ENCODE measurements around the gene ARMC2.

ARMC2 gene

GRCh38 chr6:109002051-109002697, 154.0 kb downstream of the ARMC2 start:
- Histone ChIP-seq H3K36me3 (no peaks in the 10 kb centered on the region), H3K4me3 (ENCODE audit: low read depth, low read length) (no peak overlapping the region), H3K9me3 (no peaks in the 10 kb centered on the region), H3K27me3 (no peaks in the 10 kb centered on the region), H3K4me1 (peaks cover 15% of the 10 kb centered on the region)
- no peak for DNase-seq
- no peak for TF ChIP-seq CTCF (IDR thresholded peaks at IDR 0.05; ENCODE audit: low read depth, low read length)

- no peak overlapping the region for H3K4me3 ChIP-seq (ENCODE audit: low read depth, low read length)
- no peak for TF ChIP-seq CTCF (IDR thresholded peaks at IDR 0.05; ENCODE audit: low read depth, low read length)
- no peaks in the 10 kb centered on the region for H3K9me3 ChIP-seq
- DNase-seq: no peak
- no peaks in the 10 kb centered on the region for H3K27me3 ChIP-seq
- peaks cover 15% of the 10 kb centered on the region for H3K4me1 ChIP-seq
- no peaks in the 10 kb centered on the region for H3K36me3 ChIP-seq
Observed at GRCh38 chr6:109002882-109003281, 154.7 kb downstream of the ARMC2 start.

- peaks cover 8% of the 10 kb centered on the region for H3K4me1 ChIP-seq
- H3K27me3 ChIP-seq: no peaks in the 10 kb centered on the region
- no peak for DNase-seq
- TF ChIP-seq CTCF (IDR thresholded peaks at IDR 0.05; ENCODE audit: low read depth, low read length): no peak
- H3K9me3 ChIP-seq: no peaks in the 10 kb centered on the region
- H3K4me3 ChIP-seq (ENCODE audit: low read depth, low read length): peak overlapping the region; percentile 74; the same call in 1 of the 2 replicates
- no peaks in the 10 kb centered on the region for H3K36me3 ChIP-seq
Observed at GRCh38 chr6:109006818-109007217, 158.6 kb downstream of the ARMC2 start.

- no peak for DNase-seq
- Histone ChIP-seq H3K4me3 (ENCODE audit: low read depth, low read length) (peak overlapping the region; percentile 74), H3K9me3 (no peaks in the 10 kb centered on the region), H3K27me3 (no peaks in the 10 kb centered on the region), H3K36me3 (no peaks in the 10 kb centered on the region), H3K4me1 (peaks cover under 1% of the 10 kb centered on the region)
- TF ChIP-seq CTCF (IDR thresholded peaks at IDR 0.05; ENCODE audit: low read depth, low read length): no peak
Observed at GRCh38 chr6:109007521-109007920, 159.3 kb downstream of the ARMC2 start.

GRCh38 chr6:109008054-109008453, 159.8 kb downstream of the ARMC2 start:
- TF ChIP-seq CTCF (IDR thresholded peaks at IDR 0.05; ENCODE audit: low read depth, low read length): no peak
- H3K27me3 ChIP-seq: no peaks in the 10 kb centered on the region
- peak overlapping the region; percentile 74 for H3K4me3 ChIP-seq (ENCODE audit: low read depth, low read length)
- no peaks in the 10 kb centered on the region for H3K36me3 ChIP-seq
- DNase-seq: no peak
- no peaks in the 10 kb centered on the region for H3K9me3 ChIP-seq
- H3K4me1 ChIP-seq: no peaks in the 10 kb centered on the region; the same call in none of the 2 replicates

- H3K27me3 ChIP-seq: no peaks in the 10 kb centered on the region
- no peaks in the 10 kb centered on the region; the same call in none of the 2 replicates for H3K4me1 ChIP-seq
- H3K36me3 ChIP-seq: no peaks in the 10 kb centered on the region
- H3K4me3 ChIP-seq (ENCODE audit: low read depth, low read length): peak overlapping the region; percentile 74
- DNase-seq: peak; percentile 52
- no peak for TF ChIP-seq CTCF (IDR thresholded peaks at IDR 0.05; ENCODE audit: low read depth, low read length)
- no peaks in the 10 kb centered on the region for H3K9me3 ChIP-seq
Observed at GRCh38 chr6:109008537-109009235, 160.5 kb downstream of the ARMC2 start.
